RWPE1 (cell line): ENCODE measurements around the gene RFX3.
A peak's percentile ranks its signal among the peaks of the same experiment; 100 is the strongest.

Experiments used
- CTCF ChIA-PET: fragments of 350-600 bp; sonication (Branson Sonifier 250); formaldehyde crosslinking; extraction: SDS; loops from one replicate; lab custom pipeline; 2021; lab: Yijun Ruan, JAX
- POLR2A ChIA-PET: fragments of 400-600 bp; formaldehyde crosslinking; extraction: SDS; loops from one replicate; lab custom pipeline; 2020; ENCODE audit warnings: antibody characterized with exemption; ENCODE audit not compliant: low non-redundant PET; lab: Yijun Ruan, JAX
- DNase-seq: peaks from one replicate; pipeline ENCODE4 v3.0.0; 2012; ENCODE audit warnings: low spot score
- H3K27ac ChIP-seq: fragments of 450-650 bp; 2 replicates; pipeline ENCODE4 v1.5.1; 2017
- CTCF ChIP-seq: fragments of 450-650 bp; conservative IDR thresholded peaks from 2 replicates; pipeline ENCODE4 v1.5.1; 2017; ENCODE audit warnings: low read depth, mild to moderate bottlenecking

RFX3 gene

DNA sequence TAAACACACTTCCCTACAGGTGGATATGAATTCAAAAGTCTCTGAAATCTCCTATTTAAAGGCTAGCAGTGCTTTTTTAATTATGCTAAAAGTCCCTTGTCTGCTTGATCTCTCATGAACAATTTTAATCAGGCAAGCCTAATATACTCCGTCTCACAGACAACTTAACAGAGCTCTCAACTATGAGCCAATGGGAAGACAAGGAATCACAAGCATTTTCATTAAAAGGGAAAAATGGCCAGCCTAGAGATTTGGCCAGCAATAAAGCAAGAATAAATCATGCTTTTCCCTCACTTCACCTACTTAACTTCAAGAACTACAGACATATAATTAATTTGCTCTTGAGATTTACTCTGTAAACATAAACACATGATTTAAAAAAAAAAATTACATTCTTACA is 78.0 kb downstream of the RFX3 start:
- CTCF ChIA-PET = no interaction called here
- H3K27ac ChIP-seq = no peak overlapping the region
- no peak for TF ChIP-seq CTCF
- POLR2A ChIA-PET = no interaction called here
- no peak for DNase-seq

DNA sequence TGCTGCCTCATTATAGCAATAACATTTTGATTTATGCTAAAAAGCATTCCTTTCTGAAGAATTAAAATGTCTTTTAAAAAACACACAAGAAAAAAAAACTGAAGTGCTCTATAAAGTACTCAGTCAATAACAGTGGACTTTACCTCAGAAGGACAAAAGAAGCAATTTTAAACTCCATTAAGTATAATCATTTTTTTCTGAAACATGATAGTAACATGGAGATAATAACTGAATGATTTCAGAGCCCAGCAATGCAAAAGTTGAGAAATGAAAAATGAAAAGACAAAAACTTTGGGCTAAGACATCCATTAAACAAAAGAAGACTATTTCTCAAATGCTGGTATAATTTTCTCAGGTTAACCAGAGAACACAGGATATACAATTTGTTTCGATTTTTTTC is 78.7 kb downstream of the RFX3 start:
- POLR2A ChIA-PET = no interaction called here
- no peak for DNase-seq

DNA sequence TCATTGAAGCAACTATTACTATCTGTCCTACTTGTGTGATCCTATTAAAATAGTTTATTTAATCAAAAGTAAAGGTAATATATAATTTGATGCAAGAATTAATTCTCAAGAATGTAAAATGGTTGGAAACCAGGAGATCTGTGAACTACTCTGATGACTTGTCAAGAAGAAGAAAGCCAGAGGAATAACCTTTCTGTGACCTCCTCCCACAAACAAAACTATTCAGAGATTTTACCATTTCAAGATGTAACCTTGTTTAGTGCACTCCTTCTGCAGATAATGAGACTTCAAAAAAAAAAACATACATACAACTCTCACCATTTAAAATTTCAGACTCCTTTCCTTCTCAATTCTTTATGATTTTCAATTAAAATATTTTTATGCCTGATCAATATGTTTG is 79.5 kb downstream of the RFX3 start:
- CTCF ChIA-PET = no interaction called here
- POLR2A ChIA-PET = no interaction called here
- no peak overlapping the region for H3K27ac ChIP-seq
- TF ChIP-seq CTCF = no peak
- DNase-seq = no peak

More for the DNA sequence above, 78.7 kb downstream of the RFX3 start:
- CTCF ChIA-PET = no interaction called here
- no peak overlapping the region for H3K27ac ChIP-seq
- TF ChIP-seq CTCF = no peak

DNA sequence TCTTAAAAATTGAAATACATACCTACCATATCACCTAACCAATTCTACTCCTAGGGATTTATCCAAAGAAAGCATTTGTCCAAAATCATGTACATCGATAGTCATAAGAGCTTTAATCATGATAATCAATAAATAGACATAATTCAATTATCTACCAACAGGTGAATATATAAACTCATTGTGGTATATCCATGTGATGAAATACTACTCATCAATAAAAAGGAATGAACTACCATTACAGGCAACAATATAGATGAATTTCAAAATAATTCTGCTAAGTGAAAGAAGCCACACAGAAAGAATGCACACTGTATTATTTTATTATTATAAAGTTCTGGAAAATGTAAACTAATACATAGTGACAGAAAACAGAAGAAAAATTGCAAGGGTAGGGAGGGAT is 81.8 kb downstream of the RFX3 start:
- ChIA-PET POLR2A (no interaction called here), CTCF (no interaction called here)
- DNase-seq = no peak
- no peak overlapping the region for H3K27ac ChIP-seq
- no peak for TF ChIP-seq CTCF

GRCh38 chr9:3441197-3441816 is 84.5 kb downstream of the RFX3 start:
- H3K27ac ChIP-seq = no peak overlapping the region
- peak; percentile 12 for DNase-seq
- ChIA-PET CTCF (interaction anchor here (0.5 to 0.6 kb wide), 3 partner anchors 231 to 1052 kb away, joined by 3 to 4 read pairs (median 3); no protein-coding TSS in a partner anchor), POLR2A (no interaction called here)
- TF ChIP-seq CTCF = peak; percentile 25; the same call in 1 of the 2 replicates

DNA sequence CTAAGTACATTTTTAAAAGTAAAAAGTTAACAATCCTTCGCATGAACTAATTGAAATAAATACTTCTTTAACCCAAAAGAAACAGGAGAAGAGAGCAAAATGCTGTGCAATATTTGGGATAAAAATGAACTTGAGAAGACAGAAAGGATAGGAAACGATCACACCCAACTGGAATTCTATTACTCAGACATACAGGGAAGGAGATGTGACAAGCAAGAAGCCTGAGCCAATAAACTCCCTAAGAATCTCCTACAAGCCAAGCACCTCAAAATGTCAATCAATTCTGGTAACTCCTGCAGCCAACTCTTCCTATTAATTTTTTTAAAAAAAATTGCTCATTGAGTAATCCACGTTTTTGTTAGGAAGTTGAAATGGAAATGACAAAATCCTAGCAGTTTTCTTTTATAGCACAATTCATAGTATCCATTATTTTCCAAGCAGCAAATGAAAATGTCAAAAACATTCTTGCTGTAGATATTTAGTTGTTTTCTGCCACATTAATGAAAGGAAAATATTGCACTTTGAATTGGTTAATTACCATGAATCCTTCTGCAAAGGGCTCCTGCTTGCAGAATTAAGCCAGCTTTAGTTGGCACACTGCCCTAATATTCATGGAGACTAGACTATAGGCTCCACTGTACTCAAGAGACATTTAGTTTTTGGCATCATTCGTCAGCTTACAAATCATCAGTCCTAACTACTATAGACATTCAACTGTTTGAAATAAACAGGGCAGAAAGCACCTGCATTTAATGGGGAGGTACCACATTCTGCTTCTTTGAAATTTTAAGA is 89.0 kb downstream of the RFX3 start:
- ChIA-PET POLR2A (no interaction called here), CTCF (no interaction called here)
- no peak for TF ChIP-seq CTCF
- no peak overlapping the region for H3K27ac ChIP-seq
- no peak for DNase-seq
